Fibroblast of lung (primary cell): ENCODE results near the gene SGCG. TPM values are rescaled to one million over a fixed set of nuclear protein-coding genes. Genes with fewer than 3 reads are reported as not detected.
"Not testable (repeated sequence)": the region's sequence is repeated elsewhere in the genome, so short reads cannot be mapped to it uniquely, and the experiment has no call there.

Experiments used
- DNase-seq, 2 donors: peaks; one replicate each; pipeline versions ENCODE4 v3.0.0 to v3.0.0-alpha.2; 2010; ENCODE audit warnings: low read depth in 2 of 2
- H2AFZ ChIP-seq: 2 replicates; pipeline ENCODE4 v1.5.1; 2012; ENCODE audit warnings: low read length, control low read depth, inconsistent platforms
- H3K27ac ChIP-seq: 2 replicates; pipeline ENCODE4 v1.5.1; 2011; ENCODE audit warnings: low read length, control low read depth; ENCODE audit not compliant: insufficient read depth
- H3K27me3 ChIP-seq: 2 replicates; pipeline ENCODE4 v1.5.1; 2011; ENCODE audit warnings: mild to moderate bottlenecking, low read length; ENCODE audit not compliant: control insufficient read depth, insufficient read depth
- H3K36me3 ChIP-seq: 2 replicates; pipeline ENCODE4 v1.5.1; 2011; ENCODE audit warnings: low read length; ENCODE audit not compliant: control insufficient read depth, insufficient read depth
- H3K4me1 ChIP-seq: 2 replicates; pipeline ENCODE4 v1.5.1; 2011; ENCODE audit warnings: low read length; ENCODE audit not compliant: control insufficient read depth, insufficient read depth; ENCODE audit errors: extremely low read depth
- H3K4me2 ChIP-seq: 2 replicates; pipeline ENCODE4 v1.5.1; 2011; ENCODE audit warnings: low read length, control low read depth; ENCODE audit not compliant: insufficient read depth; ENCODE audit errors: extremely low read depth
- H3K4me3 ChIP-seq, 4 experiments: fragments of 200-600 bp in 1 of 4; sonication (generic) in 1 of 4; replicated peaks in 1 of 4; 2 replicates each; pipeline ENCODE4 v1.5.1; 2011 to 2016; ENCODE audit warnings: low read length in 4 of 4, low read depth in 3 of 4, mild to moderate bottlenecking in 3 of 4, control low read depth in 2 of 4, inconsistent platforms in 1 of 4, mixed read lengths in 1 of 4; ENCODE audit not compliant: insufficient read depth in 1 of 4; ENCODE audit errors: control extremely low read depth in 1 of 4
- H3K79me2 ChIP-seq: 2 replicates; pipeline ENCODE4 v1.5.1; 2012; ENCODE audit warnings: mild to moderate bottlenecking, low read length, inconsistent platforms; ENCODE audit not compliant: control insufficient read depth, insufficient read depth
- H3K9ac ChIP-seq: 2 replicates; pipeline ENCODE4 v1.5.1; 2011; ENCODE audit warnings: mild to moderate bottlenecking, low read length, control low read depth; ENCODE audit not compliant: insufficient read depth
- H3K9me3 ChIP-seq: 2 replicates; pipeline ENCODE4 v1.5.1; 2012; ENCODE audit warnings: low read depth, low read length; ENCODE audit not compliant: control insufficient read depth, insufficient read depth
- H4K20me1 ChIP-seq: 2 replicates; pipeline ENCODE4 v1.5.1; 2011; ENCODE audit warnings: low read length; ENCODE audit not compliant: control insufficient read depth, insufficient read depth; ENCODE audit errors: extremely low read depth
- EZH2 ChIP-seq: IDR thresholded peaks from 2 replicates; pipeline ENCODE4 v1.5.1; 2012; ENCODE audit warnings: low read length, control low read depth, mild to moderate bottlenecking; ENCODE audit errors: missing control alignments
- polyA plus RNA-seq, 2 donors: library from polyadenylated mRNA; depleted of rRNA in 1 of 2; stranded (reverse) in 1 of 2; unstranded in 1 of 2; fragments of >200 nt; gene quantifications; 2 replicates each; pipeline ENCODE4 v1.2.1, GENCODE V29; 2011 to 2012; ENCODE audit warnings: missing spikeins in 1 of 2
- total RNA-seq: library from RNA; depleted of rRNA; stranded (reverse); fragments of >200 nt; gene quantifications from 2 replicates; pipeline ENCODE4 v1.2.1, GENCODE V29; 2014
- TF ChIP-seq, protein P1 (sequence below), 2 donors: IDR thresholded peaks in 1 of 2; conservative IDR thresholded peaks in 1 of 2; 1 replicate in 1 of 2; 2 replicates in 1 of 2; pipeline ENCODE4 v1.5.1; 2011 to 2012; ENCODE audit warnings: low read length in 2 of 2, control low read depth in 1 of 2, inconsistent platforms in 1 of 2, low read depth in 1 of 2, mild to moderate bottlenecking in 1 of 2

The SGCG gene
- total and polyA plus RNA-seq, 2 donors (not counting 1 experiment from before 2014, with no cell fraction given) = 0.14 to 1.5 TPM

- Histone ChIP-seq H3K9me3 (no peaks in the 10 kb centered on the region), H4K20me1 (no peaks in the 10 kb centered on the region), H3K4me2 (no peak overlapping the region), H3K36me3 (no peaks in the 10 kb centered on the region), H3K27me3 (no peaks in the 10 kb centered on the region), H2AFZ (no peak overlapping the region), H3K27ac (no peak overlapping the region), H3K9ac (no peak overlapping the region), H3K4me3 (no peak overlapping the region), H3K79me2 (no peaks in the 10 kb centered on the region), H3K4me1 (no peaks in the 10 kb centered on the region)
- DNase-seq = no peak
- no peak for TF ChIP-seq EZH2
- TF ChIP-seq, protein P1, sequence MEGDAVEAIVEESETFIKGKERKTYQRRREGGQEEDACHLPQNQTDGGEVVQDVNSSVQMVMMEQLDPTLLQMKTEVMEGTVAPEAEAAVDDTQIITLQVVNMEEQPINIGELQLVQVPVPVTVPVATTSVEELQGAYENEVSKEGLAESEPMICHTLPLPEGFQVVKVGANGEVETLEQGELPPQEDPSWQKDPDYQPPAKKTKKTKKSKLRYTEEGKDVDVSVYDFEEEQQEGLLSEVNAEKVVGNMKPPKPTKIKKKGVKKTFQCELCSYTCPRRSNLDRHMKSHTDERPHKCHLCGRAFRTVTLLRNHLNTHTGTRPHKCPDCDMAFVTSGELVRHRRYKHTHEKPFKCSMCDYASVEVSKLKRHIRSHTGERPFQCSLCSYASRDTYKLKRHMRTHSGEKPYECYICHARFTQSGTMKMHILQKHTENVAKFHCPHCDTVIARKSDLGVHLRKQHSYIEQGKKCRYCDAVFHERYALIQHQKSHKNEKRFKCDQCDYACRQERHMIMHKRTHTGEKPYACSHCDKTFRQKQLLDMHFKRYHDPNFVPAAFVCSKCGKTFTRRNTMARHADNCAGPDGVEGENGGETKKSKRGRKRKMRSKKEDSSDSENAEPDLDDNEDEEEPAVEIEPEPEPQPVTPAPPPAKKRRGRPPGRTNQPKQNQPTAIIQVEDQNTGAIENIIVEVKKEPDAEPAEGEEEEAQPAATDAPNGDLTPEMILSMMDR (conservative IDR thresholded peaks at IDR 0.05 in 1 of 2, IDR thresholded peaks at IDR 0.05 in 1 of 2; ENCODE audit: low read depth in 1 of 2, low read length in 2 of 2) = no peak
Observed at GRCh38 chr13:23235994-23236393, 55.2 kb downstream of the SGCG start.

DNA sequence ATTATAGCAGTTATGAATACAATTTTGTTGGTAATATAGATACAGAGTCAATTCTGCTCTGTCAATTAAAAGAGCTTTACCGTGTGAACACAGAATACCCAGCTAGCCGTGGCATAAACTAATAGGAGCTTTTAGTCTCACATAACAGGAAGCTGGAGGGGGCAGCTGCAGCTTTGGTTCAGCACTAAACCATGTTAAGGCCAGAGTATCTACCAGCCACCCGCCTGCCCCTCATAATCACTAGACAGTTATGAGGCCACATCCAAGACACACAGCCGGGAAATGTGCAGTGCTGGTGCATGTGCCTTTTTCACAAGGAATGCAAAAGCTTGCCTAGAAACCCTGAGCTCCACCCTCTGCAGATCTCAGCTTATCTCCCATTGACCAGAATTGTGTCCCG lies 62.3 kb downstream of the SGCG start:
- Histone ChIP-seq H3K36me3 (no peaks in the 10 kb centered on the region), H3K79me2 (no peaks in the 10 kb centered on the region), H3K9me3 (no peaks in the 10 kb centered on the region), H2AFZ (no peak overlapping the region), H3K27me3 (peaks cover 3% of the 10 kb centered on the region), H4K20me1 (no peaks in the 10 kb centered on the region), H3K4me2 (no peak overlapping the region), H3K27ac (no peak overlapping the region), H3K4me1 (no peaks in the 10 kb centered on the region), H3K9ac (no peak overlapping the region), H3K4me3 (no peak overlapping the region)
- TF ChIP-seq EZH2 = no peak
- TF ChIP-seq, protein P1 (conservative IDR thresholded peaks at IDR 0.05 in 1 of 2, IDR thresholded peaks at IDR 0.05 in 1 of 2; ENCODE audit: low read depth in 1 of 2, low read length in 2 of 2) = no peak
- no peak for DNase-seq

- not testable (repeated sequence) for H3K4me1 ChIP-seq, H3K36me3 ChIP-seq, H3K27ac ChIP-seq, H3K4me3 ChIP-seq, H3K9ac ChIP-seq, H3K79me2 ChIP-seq, H3K27me3 ChIP-seq, DNase-seq, H2AFZ ChIP-seq, H4K20me1 ChIP-seq, H3K4me2 ChIP-seq, H3K9me3 ChIP-seq
Observed at GRCh38 chr13:23248410-23248809, 67.6 kb downstream of the SGCG start.

GRCh38 chr13:23254506-23254905 lies 73.7 kb downstream of the SGCG start:
- H3K36me3 ChIP-seq = no peaks in the 10 kb centered on the region
- no peak overlapping the region for H3K4me3 ChIP-seq
- no peak overlapping the region for H3K4me2 ChIP-seq
- no peaks in the 10 kb centered on the region for H3K9me3 ChIP-seq
- no peak for DNase-seq
- H3K9ac ChIP-seq = no peak overlapping the region
- no peak overlapping the region for H3K27ac ChIP-seq
- no peaks in the 10 kb centered on the region for H3K79me2 ChIP-seq
- no peaks in the 10 kb centered on the region for H3K27me3 ChIP-seq
- no peak for TF ChIP-seq EZH2
- TF ChIP-seq, protein P1 (conservative IDR thresholded peaks at IDR 0.05 in 1 of 2, IDR thresholded peaks at IDR 0.05 in 1 of 2; ENCODE audit: low read depth in 1 of 2, low read length in 2 of 2) = no peak
- H2AFZ ChIP-seq = no peak overlapping the region
- H3K4me1 ChIP-seq = no peaks in the 10 kb centered on the region
- H4K20me1 ChIP-seq = no peaks in the 10 kb centered on the region
